Smooth muscle cell (in vitro differentiated cells): ENCODE results near the gene CNOT4. TPM values are rescaled to one million over a fixed set of nuclear protein-coding genes. Genes with fewer than 3 reads are reported as not detected.
"Not testable (repeated sequence)": the region's sequence is repeated elsewhere in the genome, so short reads cannot be mapped to it uniquely, and the experiment has no call there.

Experiments used
- DNase-seq: peaks from one replicate; lab custom pipeline; 2025; ENCODE audit not compliant: unreplicated experiment; lab: John Stamatoyannopoulos, UW
- H2AFZ ChIP-seq: fragments of 200-600 bp; sonication (generic); 2 replicates; pipeline ENCODE4 v1.6.0; 2016; ENCODE audit warnings: antibody characterized with exemption, low read depth, mild to moderate bottlenecking
- H3F3A ChIP-seq: fragments of 200-600 bp; sonication (generic); 2 replicates; pipeline ENCODE4 v1.6.0; 2017; ENCODE audit warnings: antibody characterized with exemption, low read depth
- H3K27ac ChIP-seq: fragments of 200-600 bp; sonication (generic); 2 replicates; pipeline ENCODE4 v1.5.1; 2016; ENCODE audit warnings: low read depth, mild to moderate bottlenecking
- H3K27me3 ChIP-seq: fragments of 200-600 bp; sonication (generic); 2 replicates; pipeline ENCODE4 v1.6.1; 2016; ENCODE audit warnings: low read depth, mild to moderate bottlenecking
- H3K36me3 ChIP-seq: fragments of 200-600 bp; sonication (generic); 2 replicates; pipeline ENCODE4 v1.5.1; 2016; ENCODE audit warnings: low read depth
- H3K4me1 ChIP-seq: fragments of 200-600 bp; sonication (generic); 2 replicates; pipeline ENCODE4 v1.5.1; 2016; ENCODE audit warnings: low read depth
- H3K4me2 ChIP-seq: fragments of 200-600 bp; sonication (generic); 2 replicates; pipeline ENCODE4 v1.6.0; 2016; ENCODE audit warnings: mild to moderate bottlenecking
- H3K4me3 ChIP-seq: fragments of 200-600 bp; sonication (generic); 2 replicates; pipeline ENCODE4 v1.5.1; 2016; ENCODE audit warnings: mild to moderate bottlenecking
- H3K79me2 ChIP-seq: fragments of 200-600 bp; sonication (generic); 2 replicates; pipeline ENCODE4 v1.6.0; 2016; ENCODE audit warnings: low read depth, mild to moderate bottlenecking
- H3K9ac ChIP-seq: fragments of 200-600 bp; sonication (generic); 2 replicates; pipeline ENCODE4 v1.6.0; 2016; ENCODE audit warnings: low read depth
- H3K9me3 ChIP-seq: fragments of 200-600 bp; sonication (generic); replicated peaks from 2 replicates; pipeline ENCODE4 v1.5.1; 2016; ENCODE audit warnings: low read depth
- H4K20me1 ChIP-seq: fragments of 200-600 bp; sonication (generic); 2 replicates; pipeline ENCODE4 v1.6.0; 2016; ENCODE audit warnings: low read depth
- WGBS: methylation state at CpG from one replicate; pipeline ENCODE4 v1.1.7; 2016; ENCODE audit warnings: low lambda C conversion rate; 5-methylcytosine and 5-hydroxymethylcytosine counted together
- polyA plus RNA-seq: library from polyadenylated mRNA; unstranded; fragments of >200 nt; fragmentation: Nextera tagmentation; extraction: Ambion mirVana; gene quantifications from 2 replicates; pipeline ENCODE4 v1.2.1, GENCODE V29; 2016
- total RNA-seq: library from RNA; depleted of rRNA; stranded (reverse); fragments of >200 nt; gene quantifications from 2 replicates; pipeline ENCODE4 v1.2.3, GENCODE V29; 2014
- TF ChIP-seq, protein P1 (sequence below): fragments of 200-600 bp; sonication (generic); IDR thresholded peaks from 2 replicates; pipeline ENCODE4 v1.5.1; 2017; ENCODE audit warnings: borderline replicate concordance, mild to moderate bottlenecking, antibody characterized with exemption; ENCODE audit not compliant: insufficient read depth, poor library complexity, severe bottlenecking

The CNOT4 gene
- total and polyA plus RNA-seq, 2 experiments from 2014 or later = 15.8 to 22.9 TPM

DNA sequence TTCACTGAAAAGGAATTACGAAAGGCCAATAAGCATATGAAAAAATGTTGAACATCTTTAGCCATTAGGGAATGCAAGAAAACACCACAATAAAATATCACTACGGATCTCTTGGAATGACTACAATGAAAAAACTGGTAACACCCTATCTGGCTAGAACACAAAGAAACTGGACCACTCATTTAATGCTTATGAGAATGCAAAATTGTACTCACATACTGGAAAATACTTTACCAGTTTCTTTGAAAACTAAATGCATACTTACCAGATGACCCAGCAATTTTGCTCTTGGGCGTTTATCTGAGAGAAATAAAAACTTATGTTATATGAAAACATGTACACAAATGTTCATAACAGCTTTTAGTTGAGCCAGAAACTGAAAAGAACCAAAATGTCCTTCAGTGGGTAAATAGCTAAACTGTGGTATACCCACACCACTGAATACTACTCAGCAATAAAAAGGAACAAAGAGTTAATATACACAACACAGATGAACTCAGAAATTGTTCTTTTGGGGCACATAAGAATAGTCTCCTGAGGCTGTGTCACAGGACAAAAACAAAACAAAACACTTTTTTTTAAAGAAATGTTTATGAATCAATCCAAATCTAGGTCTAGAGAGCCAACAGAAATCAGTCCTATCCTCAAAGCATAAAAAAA, 23.5 kb downstream of the CNOT4 start:
- Histone ChIP-seq H3K9ac (no peak overlapping the region), H3K4me1 (no peaks in the 10 kb centered on the region), H4K20me1 (peaks cover 96% of the 10 kb centered on the region), H3K4me3 (no peak overlapping the region), H2AFZ (no peak overlapping the region), H3F3A (peaks cover 4% of the 10 kb centered on the region), H3K27me3 (no peaks in the 10 kb centered on the region), H3K36me3 (no peaks in the 10 kb centered on the region), H3K4me2 (no peak overlapping the region), H3K27ac (no peak overlapping the region), H3K9me3 (no peaks in the 10 kb centered on the region), H3K79me2 (peaks cover 98% of the 10 kb centered on the region)
- TF ChIP-seq, protein P1, sequence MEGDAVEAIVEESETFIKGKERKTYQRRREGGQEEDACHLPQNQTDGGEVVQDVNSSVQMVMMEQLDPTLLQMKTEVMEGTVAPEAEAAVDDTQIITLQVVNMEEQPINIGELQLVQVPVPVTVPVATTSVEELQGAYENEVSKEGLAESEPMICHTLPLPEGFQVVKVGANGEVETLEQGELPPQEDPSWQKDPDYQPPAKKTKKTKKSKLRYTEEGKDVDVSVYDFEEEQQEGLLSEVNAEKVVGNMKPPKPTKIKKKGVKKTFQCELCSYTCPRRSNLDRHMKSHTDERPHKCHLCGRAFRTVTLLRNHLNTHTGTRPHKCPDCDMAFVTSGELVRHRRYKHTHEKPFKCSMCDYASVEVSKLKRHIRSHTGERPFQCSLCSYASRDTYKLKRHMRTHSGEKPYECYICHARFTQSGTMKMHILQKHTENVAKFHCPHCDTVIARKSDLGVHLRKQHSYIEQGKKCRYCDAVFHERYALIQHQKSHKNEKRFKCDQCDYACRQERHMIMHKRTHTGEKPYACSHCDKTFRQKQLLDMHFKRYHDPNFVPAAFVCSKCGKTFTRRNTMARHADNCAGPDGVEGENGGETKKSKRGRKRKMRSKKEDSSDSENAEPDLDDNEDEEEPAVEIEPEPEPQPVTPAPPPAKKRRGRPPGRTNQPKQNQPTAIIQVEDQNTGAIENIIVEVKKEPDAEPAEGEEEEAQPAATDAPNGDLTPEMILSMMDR = no peak
- no peak for DNase-seq
- 91% methylated on average over 3 of the region's 3 CpGs for WGBS

DNA sequence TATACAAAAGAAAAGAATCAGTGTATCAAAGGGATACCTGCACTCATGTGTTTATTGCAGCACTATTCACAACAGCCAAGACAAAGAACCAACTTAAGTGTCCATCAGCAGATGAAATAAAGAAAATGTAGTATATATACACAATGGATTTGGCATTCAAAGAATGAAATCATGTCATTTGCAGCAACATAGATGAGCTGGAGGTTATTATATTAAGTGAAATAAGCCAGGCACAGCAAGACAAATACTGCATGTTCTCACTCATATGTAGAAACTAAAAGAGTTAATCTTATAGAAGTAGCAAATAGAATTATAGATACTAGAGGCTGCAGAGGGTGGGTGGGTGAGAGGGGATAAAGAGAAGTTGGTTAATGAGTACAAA, 28.3 kb downstream of the CNOT4 start:
- Histone ChIP-seq H3K27me3 (no peaks in the 10 kb centered on the region), H3K9me3 (no peaks in the 10 kb centered on the region), H2AFZ (no peak overlapping the region), H3F3A (no peaks in the 10 kb centered on the region), H3K79me2 (peaks cover 95% of the 10 kb centered on the region), H3K4me1 (no peaks in the 10 kb centered on the region), H3K4me2 (no peak overlapping the region), H4K20me1 (peaks cover 93% of the 10 kb centered on the region), H3K36me3 (no peaks in the 10 kb centered on the region), H3K4me3 (no peak overlapping the region), H3K9ac (no peak overlapping the region), H3K27ac (no peak overlapping the region)
- no peak for DNase-seq
- TF ChIP-seq, protein P1 = no peak

DNA sequence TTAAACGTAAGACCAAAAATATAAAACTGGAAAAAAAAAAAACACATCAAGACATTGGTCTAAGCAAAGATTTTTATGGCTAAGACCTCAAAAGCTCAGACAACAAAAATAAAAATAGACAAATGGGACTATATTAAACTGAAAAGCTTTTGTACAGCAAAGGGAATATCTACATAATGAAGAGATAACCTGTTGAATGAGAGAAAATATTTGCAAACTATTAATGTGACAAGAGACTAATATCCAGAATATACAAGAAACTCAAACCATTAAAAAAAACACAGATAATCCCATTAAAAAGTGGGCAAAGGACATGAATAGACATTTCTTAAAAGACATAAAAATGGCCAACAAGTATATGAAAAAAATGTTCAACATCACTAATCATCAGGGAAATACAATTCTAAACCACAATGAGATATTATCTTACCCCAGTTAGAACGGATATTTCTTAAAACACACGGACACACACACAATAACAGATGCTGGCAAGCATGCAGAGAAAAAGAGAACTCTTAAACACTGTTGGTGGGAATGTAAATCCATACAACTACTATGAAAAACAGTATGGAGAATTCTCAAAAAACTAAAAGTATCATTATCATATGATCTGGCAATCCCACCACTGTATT, 28.8 kb downstream of the CNOT4 start:
- Histone ChIP-seq H3K36me3 (no peaks in the 10 kb centered on the region), H3K4me1 (no peaks in the 10 kb centered on the region), H3K27ac (no peak overlapping the region), H3K9ac (no peak overlapping the region), H3K4me3 (no peak overlapping the region), H3K4me2 (no peak overlapping the region), H3K27me3 (no peaks in the 10 kb centered on the region), H2AFZ (no peak overlapping the region), H3K9me3 (no peaks in the 10 kb centered on the region), H4K20me1 (peaks cover 93% of the 10 kb centered on the region), H3K79me2 (peaks cover 93% of the 10 kb centered on the region), H3F3A (no peaks in the 10 kb centered on the region)
- 93% methylated on average over 3 of the region's 3 CpGs for WGBS
- TF ChIP-seq, protein P1 = no peak
- no peak for DNase-seq

DNA sequence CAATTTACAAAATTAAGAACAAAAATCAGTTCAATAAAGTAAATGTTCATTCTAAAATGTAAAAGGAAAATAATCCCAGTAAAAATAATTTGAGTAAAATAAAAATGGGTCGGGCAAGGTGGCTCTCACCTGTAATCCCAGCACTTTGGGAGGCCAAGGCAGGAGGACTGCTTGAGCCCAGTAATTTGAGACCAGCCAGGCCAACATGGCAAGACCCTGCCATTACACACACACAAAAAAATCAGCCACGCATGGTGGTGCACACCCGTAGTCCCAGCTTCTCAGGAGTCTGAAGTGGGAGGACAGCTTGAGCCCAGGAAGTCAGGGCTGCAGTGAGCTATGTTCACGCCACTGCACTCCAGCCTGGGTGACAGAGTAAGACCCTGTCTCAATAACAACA, 34.4 kb downstream of the CNOT4 start:
- Histone ChIP-seq H2AFZ (no peak overlapping the region), H3K4me2 (no peak overlapping the region), H3K9me3 (no peaks in the 10 kb centered on the region), H3K36me3 (no peaks in the 10 kb centered on the region), H3K9ac (no peak overlapping the region), H3K79me2 (peaks cover 77% of the 10 kb centered on the region), H3K27me3 (no peaks in the 10 kb centered on the region), H4K20me1 (peaks cover 92% of the 10 kb centered on the region), H3K4me3 (no peak overlapping the region), H3K4me1 (no peaks in the 10 kb centered on the region), H3F3A (no peaks in the 10 kb centered on the region), H3K27ac (no peak overlapping the region)
- 94% methylated on average over 4 of the region's 4 CpGs for WGBS
- no peak for DNase-seq
- TF ChIP-seq, protein P1 = no peak

DNA sequence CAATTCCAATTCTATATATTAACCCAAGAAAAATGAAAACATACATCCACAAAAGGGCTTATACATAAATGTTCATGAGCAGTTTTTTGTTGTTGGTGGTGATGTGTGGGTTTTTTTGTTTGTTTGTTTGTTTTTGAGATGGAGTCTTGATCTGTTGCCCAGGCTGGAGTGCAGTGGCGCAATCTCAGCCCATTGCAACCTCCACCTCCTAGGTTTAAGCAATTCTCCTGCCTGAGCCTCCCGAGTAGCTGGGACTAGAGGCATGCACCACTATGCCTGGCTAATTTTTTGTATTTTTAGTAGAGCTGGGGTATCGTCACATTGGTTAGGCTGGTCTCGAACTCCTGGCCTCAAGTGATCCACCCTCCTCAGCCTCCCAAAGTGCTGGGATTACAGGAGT, 40.2 kb downstream of the CNOT4 start:
- not testable (repeated sequence) for H3K4me1 ChIP-seq, H3F3A ChIP-seq, H3K4me2 ChIP-seq, H3K36me3 ChIP-seq, H3K9ac ChIP-seq, DNase-seq, H3K27ac ChIP-seq, H3K9me3 ChIP-seq, H2AFZ ChIP-seq, H3K27me3 ChIP-seq, H3K4me3 ChIP-seq
- peaks cover 75% of the 10 kb centered on the region for H3K79me2 ChIP-seq
- peaks cover 93% of the 10 kb centered on the region for H4K20me1 ChIP-seq
- WGBS = 97% methylated on average over 4 of the region's 4 CpGs
